Measurements from ENCODE around the gene EDA. TPM values are rescaled to one million over a fixed set of nuclear protein-coding genes. Genes with fewer than 3 reads are reported as not detected.

EDA gene
- total RNA-seq, 1 experiment from 2014 or later, result 1.1 TPM

- no peak for DNase-seq (ENCODE audit: unreplicated experiment)
- TF ChIP-seq CTCF (IDR thresholded peaks at IDR 0.05; ENCODE audit: unreplicated experiment), result no peak
- Mint-ChIP-seq H3K4me1 (ENCODE audit: insufficient read depth, unreplicated experiment) (peaks cover 5% of the 10 kb centered on the region), H3K27me3 (ENCODE audit: insufficient read depth, unreplicated experiment) (peaks cover 41% of the 10 kb centered on the region), H3K4me3 (ENCODE audit: unreplicated experiment) (no peak overlapping the region), H3K9me3 (ENCODE audit: unreplicated experiment) (peaks cover 12% of the 10 kb centered on the region), H3K27ac (ENCODE audit: low read depth, unreplicated experiment) (no peak overlapping the region), H3K36me3 (ENCODE audit: insufficient read depth, unreplicated experiment) (no peaks in the 10 kb centered on the region)
- no TSS peak for BruUV-seq (replicated peaks)
- ChIA-PET POLR2A (no interaction called here), CTCF (no interaction called here)
- intact Hi-C loops (cut with micrococcal nuclease), result no loop called here
Observed at GRCh38 chrX:70022616-70023015, 406.7 kb downstream of the EDA start.

- Mint-ChIP-seq H3K36me3 (ENCODE audit: insufficient read depth, unreplicated experiment) (no peaks in the 10 kb centered on the region), H3K27me3 (ENCODE audit: insufficient read depth, unreplicated experiment) (peaks cover 52% of the 10 kb centered on the region), H3K9me3 (ENCODE audit: unreplicated experiment) (no peaks in the 10 kb centered on the region), H3K4me3 (ENCODE audit: unreplicated experiment) (no peak overlapping the region), H3K4me1 (ENCODE audit: insufficient read depth, unreplicated experiment) (peaks cover 5% of the 10 kb centered on the region), H3K27ac (ENCODE audit: low read depth, unreplicated experiment) (no peak overlapping the region)
- CTCF ChIA-PET, result interaction anchor here (0.6 to 2.3 kb wide), 5 partner anchors 17 to 1217 kb away, joined by 3 to 9 read pairs (median 8); no protein-coding TSS in a partner anchor
- no peak for TF ChIP-seq CTCF (IDR thresholded peaks at IDR 0.05; ENCODE audit: unreplicated experiment)
- intact Hi-C loops (cut with micrococcal nuclease), result no loop called here
- POLR2A ChIA-PET, result no interaction called here
- no peak for DNase-seq (ENCODE audit: unreplicated experiment)
- no TSS peak for BruUV-seq (replicated peaks)
Observed at GRCh38 chrX:70025464-70025863, 409.6 kb downstream of the EDA start.

GRCh38 chrX:70026112-70026850, 410.4 kb downstream of the EDA start:
- TF ChIP-seq CTCF (IDR thresholded peaks at IDR 0.05; ENCODE audit: unreplicated experiment), result no peak
- H3K4me3 Mint-ChIP-seq (ENCODE audit: unreplicated experiment), result no peak overlapping the region
- BruUV-seq (replicated peaks), result no TSS peak
- no peaks in the 10 kb centered on the region for H3K36me3 Mint-ChIP-seq (ENCODE audit: insufficient read depth, unreplicated experiment)
- POLR2A ChIA-PET, result no interaction called here
- no peaks in the 10 kb centered on the region for H3K9me3 Mint-ChIP-seq (ENCODE audit: unreplicated experiment)
- intact Hi-C loops (cut with micrococcal nuclease), result no loop called here
- H3K27me3 Mint-ChIP-seq (ENCODE audit: insufficient read depth, unreplicated experiment), result peaks cover 52% of the 10 kb centered on the region
- no peak overlapping the region for H3K27ac Mint-ChIP-seq (ENCODE audit: low read depth, unreplicated experiment)
- H3K4me1 Mint-ChIP-seq (ENCODE audit: insufficient read depth, unreplicated experiment), result peaks cover 5% of the 10 kb centered on the region
- CTCF ChIA-PET, result interaction anchor here (0.6 to 2.3 kb wide), 4 partner anchors 46 to 488 kb away, joined by 3 to 9 read pairs (median 3); no protein-coding TSS in a partner anchor
- DNase-seq (ENCODE audit: unreplicated experiment), result no peak

GRCh38 chrX:70026851-70027200, 410.9 kb downstream of the EDA start:
- H3K9me3 Mint-ChIP-seq (ENCODE audit: unreplicated experiment), result no peaks in the 10 kb centered on the region
- H3K27me3 Mint-ChIP-seq (ENCODE audit: insufficient read depth, unreplicated experiment), result peaks cover 52% of the 10 kb centered on the region
- POLR2A ChIA-PET, result no interaction called here
- H3K4me3 Mint-ChIP-seq (ENCODE audit: unreplicated experiment), result no peak overlapping the region
- TF ChIP-seq CTCF (IDR thresholded peaks at IDR 0.05; ENCODE audit: unreplicated experiment), result no peak
- H3K36me3 Mint-ChIP-seq (ENCODE audit: insufficient read depth, unreplicated experiment), result no peaks in the 10 kb centered on the region
- no peak overlapping the region for H3K27ac Mint-ChIP-seq (ENCODE audit: low read depth, unreplicated experiment)
- no TSS peak for BruUV-seq (replicated peaks)
- intact Hi-C loops (cut with micrococcal nuclease), result no loop called here
- CTCF ChIA-PET, result interaction anchor here (0.6 to 2.3 kb wide), 5 partner anchors 10 to 489 kb away, joined by 3 to 9 read pairs (median 3); no protein-coding TSS in a partner anchor
- DNase-seq (ENCODE audit: unreplicated experiment), result no peak
- peaks cover 5% of the 10 kb centered on the region for H3K4me1 Mint-ChIP-seq (ENCODE audit: insufficient read depth, unreplicated experiment)
